Esophagus squamous epithelium (tissue), 5 donors: ENCODE results near the gene ASIC3. TPM values are rescaled to one million over a fixed set of nuclear protein-coding genes. Genes with fewer than 3 reads are reported as not detected.
A peak's percentile ranks its signal among the peaks of the same experiment; 100 is the strongest.

Experiments
- DNase-seq: peaks from one replicate; lab custom pipeline; 2025; lab: John Stamatoyannopoulos, UW
- H3K27ac ChIP-seq, 4 donors: fragments of 200-600 bp; sonication (generic); one replicate each; pipeline ENCODE4 v1.5.1; 2016 to 2019; ENCODE audit warnings: mild to moderate bottlenecking in 1 of 4
- H3K27me3 ChIP-seq, 4 donors: fragments of 200-600 bp; sonication (generic); 1 replicate in 3 of 4; 2 replicates in 1 of 4; pipeline versions ENCODE4 v1.5.1 to v1.6.0; 2017 to 2021; ENCODE audit warnings: antibody characterized with exemption in 1 of 4
- H3K36me3 ChIP-seq, 3 donors: fragments of 200-600 bp; sonication (generic); one replicate each; pipeline ENCODE4 v1.5.1; 2016 to 2019
- H3K4me1 ChIP-seq, 3 donors: fragments of 200-600 bp; sonication (generic); one replicate each; pipeline ENCODE4 v1.5.1; 2017 to 2019
- H3K4me3 ChIP-seq, 4 donors: fragments of 200-600 bp; sonication (generic); 1 replicate in 3 of 4; 2 replicates in 1 of 4; pipeline ENCODE4 v1.5.1; 2016 to 2019; ENCODE audit warnings: mild to moderate bottlenecking in 2 of 4, moderate library complexity in 1 of 4
- H3K9me3 ChIP-seq, 3 donors: fragments of 200-600 bp; sonication (generic); one replicate each; pipeline ENCODE4 v1.5.1; 2016 to 2019
- CTCF ChIP-seq, 6 experiments: fragments of 450-650 bp in 4 of 6; fragments of 200-600 bp in 2 of 6; sonication (generic) in 2 of 6; IDR thresholded peaks; one replicate each; pipeline ENCODE4 v1.5.1; 2016 to 2019; ENCODE audit warnings: antibody characterized with exemption in 6 of 6, mild to moderate bottlenecking in 4 of 6, moderate library complexity in 4 of 6
- POLR2A ChIP-seq, 4 donors: fragments of 450-650 bp; IDR thresholded peaks; one replicate each; pipeline ENCODE4 v1.6.1; 2017; ENCODE audit warnings: antibody characterized with exemption in 4 of 4, mild to moderate bottlenecking in 4 of 4, moderate library complexity in 3 of 4
- WGBS, 2 donors: methylation state at CpG; one replicate each; pipeline ENCODE4 v1.1.5; 2018; 5-methylcytosine and 5-hydroxymethylcytosine counted together
- intact Hi-C: fragments of 100-400 bp; cut with DNase I; formaldehyde crosslinking; loops from one replicate; pipeline ENCODE4 v1.15.0; 2022
- total RNA-seq, 4 donors: library from RNA; depleted of rRNA; stranded (reverse); fragments of >200 nt; gene quantifications; one replicate each; pipeline ENCODE4 v1.1.0, GENCODE V29; 2016
- donor health status: DM: yes; HTN: yes; CAD: no.

ASIC3 gene
- total RNA-seq, 4 donors from 2014 or later, result 0.40 to 0.95 TPM; not detected in 2

GRCh38 chr7:151075978-151076426 is 27.7 kb downstream of the ASIC3 start:
- Histone ChIP-seq H3K4me3 (no peak overlapping the region), H3K4me1 (peaks cover 17 to 39% (median 17%) of the 10 kb centered on the region in 3 donors), H3K36me3 (peaks cover 28 to 86% (median 38%) of the 10 kb centered on the region in 3 donors), H3K9me3 (no peaks in the 10 kb centered on the region), H3K27me3 (no peaks in the 10 kb centered on the region), H3K27ac (no peak overlapping the region)
- TF ChIP-seq CTCF (IDR thresholded peaks at IDR 0.05), result no peak
- no peak for TF ChIP-seq POLR2A (IDR thresholded peaks at IDR 0.05)
- intact Hi-C loops, result no loop called here
- DNase-seq, result no peak
- 83 to 88% methylated on average over 10 to 17 of the region's 22 CpGs for WGBS, 2 donors

GRCh38 chr7:151076863-151077704 is 28.8 kb downstream of the ASIC3 start:
- H3K27ac ChIP-seq, result peak overlapping the region in 1 of 4 donors; percentile 2
- H3K4me1 ChIP-seq, result peaks cover 28 to 50% (median 28%) of the 10 kb centered on the region in 3 donors
- WGBS, 2 donors, result 56 to 63% methylated on average over 6 to 8 of the region's 33 CpGs
- no peaks in the 10 kb centered on the region for H3K9me3 ChIP-seq
- DNase-seq, result no peak
- H3K36me3 ChIP-seq, result peaks cover 17 to 75% (median 28%) of the 10 kb centered on the region in 3 donors
- intact Hi-C loops, result no loop called here
- no peak for TF ChIP-seq POLR2A (IDR thresholded peaks at IDR 0.05)
- TF ChIP-seq CTCF (IDR thresholded peaks at IDR 0.05), result peak in 2 of 6 experiments; percentile 11 to 39
- H3K4me3 ChIP-seq, result no peak overlapping the region
- no peaks in the 10 kb centered on the region for H3K27me3 ChIP-seq

- intact Hi-C loops, result no loop called here
- peaks cover 34 to 57% (median 35%) of the 10 kb centered on the region in 3 donors for H3K4me1 ChIP-seq
- H3K27me3 ChIP-seq, result no peaks in the 10 kb centered on the region
- peak overlapping the region in 2 of 4 donors; percentile 5 to 34 for H3K27ac ChIP-seq
- no peak for TF ChIP-seq CTCF (IDR thresholded peaks at IDR 0.05)
- no peak for TF ChIP-seq POLR2A (IDR thresholded peaks at IDR 0.05)
- H3K9me3 ChIP-seq, result no peaks in the 10 kb centered on the region
- peaks cover 16 to 68% (median 22%) of the 10 kb centered on the region in 3 donors for H3K36me3 ChIP-seq
- H3K4me3 ChIP-seq, result no peak overlapping the region
- DNase-seq, result no peak
- 20 to 100% methylated on average over 1 to 2 of the region's 10 CpGs for WGBS, 2 donors
These were observed 29.4 kb downstream of the ASIC3 start for GRCh38 chr7:151077705-151078232.

GRCh38 chr7:151078233-151079040 is 30.1 kb downstream of the ASIC3 start:
- no peak for DNase-seq
- H3K27me3 ChIP-seq, result no peaks in the 10 kb centered on the region
- H3K36me3 ChIP-seq, result peaks cover 16 to 62% (median 22%) of the 10 kb centered on the region in 3 donors
- WGBS, 2 donors, result 54 to 58% methylated on average over 6 to 16 of the region's 22 CpGs
- H3K4me3 ChIP-seq, result no peak overlapping the region
- no peaks in the 10 kb centered on the region for H3K9me3 ChIP-seq
- TF ChIP-seq POLR2A (IDR thresholded peaks at IDR 0.05), result no peak
- TF ChIP-seq CTCF (IDR thresholded peaks at IDR 0.05), result no peak
- H3K27ac ChIP-seq, result peak overlapping the region in 2 of 4 donors; percentile 5 to 34
- intact Hi-C loops, result no loop called here
- H3K4me1 ChIP-seq, result peaks cover 34 to 62% (median 35%) of the 10 kb centered on the region in 3 donors
